SH-SY5Y (cell line): ENCODE results near the gene RMND1.

ENCODE experiments used
- GATA2 ChIP-seq: IDR thresholded peaks from 2 replicates; pipeline ENCODE4 v1.6.1; 2011; ENCODE audit warnings: mild to moderate bottlenecking, low read depth, low read length
- GATA3 ChIP-seq: IDR thresholded peaks from 2 replicates; pipeline ENCODE4 v1.6.1; 2011; ENCODE audit warnings: low read depth, mild to moderate bottlenecking, low read length, moderate library complexity

RMND1 gene

GRCh38 chr6:151451950-151452749 is at the start of gene RMND1:
TSS of gene RMND1 (minus strand) at chr6:151452126. CDS start at chr6:151445811, 6,315 bp downstream.
- TF ChIP-seq GATA2 (0 out of 2 replicates have a peak, but pooled peaks have one; percentile 32), GATA3 (no peak)

GRCh38 chr6:151499551-151499950 is 47.6 kb upstream of the RMND1 start:
- no peak for TF ChIP-seq GATA2
- no peak for TF ChIP-seq GATA3

GRCh38 chr6:151498327-151498726 is 46.4 kb upstream of the RMND1 start:
- TF ChIP-seq GATA2 (no peak), GATA3 (no peak)

GRCh38 chr6:151497905-151498304 is 46.0 kb upstream of the RMND1 start:
- TF ChIP-seq GATA2 (no peak), GATA3 (no peak)

GRCh38 chr6:151495380-151495779 is 43.5 kb upstream of the RMND1 start:
- TF ChIP-seq GATA2 (no peak), GATA3 (no peak)

DNA sequence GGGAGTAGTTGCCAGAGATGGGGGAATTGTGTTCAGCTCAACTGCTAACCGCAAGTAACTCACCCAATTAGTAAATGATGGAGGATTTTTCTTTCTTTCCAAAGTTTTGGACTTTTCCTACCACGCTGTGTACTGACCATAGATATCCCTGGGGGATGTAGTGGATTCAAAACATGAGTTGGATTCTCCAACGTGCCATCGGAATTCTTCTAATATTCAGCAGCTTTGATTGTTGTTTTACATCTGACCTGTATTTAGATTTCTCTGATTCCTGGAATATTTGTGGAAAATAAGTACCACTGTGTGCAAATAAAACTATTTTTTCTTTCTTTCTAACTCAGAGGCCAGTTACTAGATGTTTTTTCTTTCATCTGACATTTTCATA is 43.0 kb upstream of the RMND1 start:
- TF ChIP-seq GATA2 (no peak), GATA3 (no peak)

DNA sequence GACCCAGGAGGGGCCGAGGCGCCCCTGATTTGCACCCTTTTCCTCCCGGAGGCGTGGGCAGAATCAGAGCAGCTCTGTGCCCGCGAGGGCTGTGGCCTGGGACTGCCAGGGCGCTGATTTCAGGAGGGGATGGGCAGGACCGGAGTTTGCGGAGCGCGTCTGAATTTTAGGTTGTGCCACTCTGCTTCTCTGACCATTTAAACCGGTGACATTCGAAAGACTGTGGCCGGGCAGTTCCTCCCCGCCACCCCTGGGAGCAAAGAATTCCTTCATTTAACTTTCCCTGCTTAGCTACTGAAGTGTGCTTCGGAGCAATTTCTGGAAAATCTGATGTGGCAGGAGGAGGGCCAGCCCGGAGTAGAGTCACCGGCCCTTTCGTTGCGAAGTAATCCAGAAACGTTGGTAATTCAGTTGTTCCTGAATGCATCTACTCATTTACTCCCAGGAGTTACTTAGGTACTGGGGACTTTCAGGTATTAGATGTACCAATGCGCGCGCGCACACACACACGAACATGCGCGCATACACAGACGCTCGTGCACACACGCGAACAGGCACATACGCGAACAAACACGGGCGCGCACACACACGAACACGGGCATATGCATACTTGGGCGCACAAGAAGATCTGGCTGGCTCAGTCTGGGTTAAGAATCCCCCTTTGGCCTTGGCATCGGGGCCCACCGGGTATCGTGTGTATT is 42.5 kb upstream of the RMND1 start:
- TF ChIP-seq GATA2 (no peak), GATA3 (no peak)

DNA sequence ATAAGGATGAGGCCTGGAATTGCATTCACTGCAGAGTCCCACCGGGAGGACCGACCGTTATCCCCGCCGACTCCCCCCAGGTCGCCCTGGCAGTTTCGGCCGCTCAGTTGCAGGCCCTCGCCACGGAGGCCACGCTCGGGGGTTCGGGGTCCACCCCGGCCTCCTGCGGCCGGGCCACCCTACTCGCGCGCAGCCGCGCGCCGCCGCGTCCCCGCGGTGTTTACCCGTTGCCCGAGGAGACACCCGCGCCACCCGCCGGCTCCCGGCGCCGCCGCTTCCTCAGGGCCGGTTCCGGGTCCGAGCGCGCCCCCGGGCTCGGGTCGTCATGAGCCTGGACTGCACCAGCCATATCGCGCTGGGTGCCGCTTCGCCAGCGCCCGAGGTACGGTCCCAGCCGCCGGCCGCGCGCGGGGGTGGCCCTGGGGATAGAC is 41.9 kb upstream of the RMND1 start, which contains the start of gene CCDC170:
CCDC170 (plus strand) TSS at position 214 of the 431 bp plus-strand sequence; CDS start at position 326, 112 bp downstream.
- TF ChIP-seq GATA2 (no peak), GATA3 (no peak)

- TF ChIP-seq GATA3 (no peak), GATA2 (no peak)
Measured at GRCh38 chr6:151493161-151493803, 41.4 kb upstream of the RMND1 start.

DNA sequence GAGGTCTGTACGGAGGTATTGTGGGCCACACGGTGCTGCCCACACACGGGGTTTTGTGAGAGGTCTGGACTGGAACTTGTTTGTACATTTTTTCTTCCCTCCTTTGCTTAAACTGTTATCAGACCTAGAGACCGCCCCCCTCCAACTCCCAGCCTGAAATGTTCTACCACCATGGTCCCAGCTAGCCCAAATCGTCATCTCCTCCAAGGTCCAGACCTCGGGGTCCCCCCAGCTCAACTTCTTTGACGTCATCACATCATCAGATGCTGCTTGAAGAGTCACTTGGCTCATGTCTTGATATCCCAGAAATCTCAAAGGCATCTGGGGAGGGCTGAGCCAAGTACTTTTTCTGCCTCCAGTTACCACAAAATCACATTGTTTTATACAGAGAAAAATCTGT is 39.1 kb upstream of the RMND1 start:
- TF ChIP-seq GATA2 (no peak), GATA3 (no peak)

DNA sequence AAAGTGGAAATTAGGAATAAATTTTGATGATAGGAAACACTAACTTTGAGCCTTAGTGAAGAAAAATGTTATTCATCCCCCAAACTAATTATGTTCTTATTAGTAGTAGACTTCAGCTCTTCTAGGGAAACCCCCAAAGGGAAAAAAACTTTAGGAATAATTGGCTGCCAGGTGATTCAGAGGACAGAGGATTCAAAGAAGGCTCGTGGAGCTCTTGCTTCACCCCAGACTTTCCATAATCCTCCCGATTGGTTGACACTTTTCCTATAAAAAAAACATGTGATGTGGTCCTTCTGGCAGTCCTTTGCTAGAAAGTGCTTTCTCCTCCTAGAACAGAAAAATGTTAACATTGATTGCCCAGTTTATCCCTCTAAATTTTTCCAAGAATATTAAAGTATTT is 36.3 kb upstream of the RMND1 start:
- no peak for TF ChIP-seq GATA2
- TF ChIP-seq GATA3 = no peak

DNA sequence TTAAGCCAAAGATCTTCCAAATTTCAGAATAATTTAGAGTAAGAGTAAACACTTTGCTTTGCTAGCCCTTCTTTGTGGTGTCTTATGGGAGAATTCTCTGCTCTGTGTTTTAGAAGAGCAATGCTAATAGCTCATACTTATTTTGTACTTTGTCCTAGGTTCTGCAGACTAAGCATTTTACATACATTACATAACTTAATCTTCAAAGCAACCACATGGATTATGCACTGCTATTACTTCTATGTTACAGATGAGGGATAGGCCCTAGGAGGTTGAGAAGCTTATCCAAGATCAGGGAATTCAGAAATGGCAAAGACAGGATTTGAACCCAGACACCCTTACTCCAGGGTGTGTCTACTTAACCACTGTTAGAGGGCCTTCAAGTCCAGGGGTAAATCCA is 32.1 kb upstream of the RMND1 start:
- no peak for TF ChIP-seq GATA2
- no peak for TF ChIP-seq GATA3

- no peak for TF ChIP-seq GATA3
- no peak for TF ChIP-seq GATA2
Measured at GRCh38 chr6:151482290-151482689, 30.4 kb upstream of the RMND1 start.

DNA sequence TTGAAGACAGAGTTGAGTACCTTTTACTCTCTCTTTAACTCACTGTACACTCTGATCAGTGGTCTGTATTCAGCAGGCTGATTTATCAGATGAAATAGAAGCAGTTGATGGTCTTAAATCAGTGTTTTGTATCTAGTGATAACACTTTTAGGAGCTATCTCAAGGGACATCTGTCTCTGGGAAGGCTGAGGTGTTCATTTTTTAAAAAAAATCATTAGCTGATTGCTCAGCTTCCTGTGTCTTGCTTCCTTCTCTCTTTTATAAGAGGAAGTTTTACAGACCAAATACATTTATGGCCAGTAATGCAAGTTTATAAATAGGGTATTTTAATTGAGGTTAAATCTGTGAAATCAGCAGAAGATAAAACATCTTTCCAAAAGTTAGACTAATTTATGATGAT is 29.9 kb upstream of the RMND1 start:
- TF ChIP-seq GATA2 (no peak), GATA3 (no peak)

- TF ChIP-seq GATA2 (no peak), GATA3 (no peak)
Measured at GRCh38 chr6:151478670-151479069, 26.7 kb upstream of the RMND1 start.
